A673 (cell line): ENCODE results near the gene ZNF334. TPM values are rescaled to one million over a fixed set of nuclear protein-coding genes. Genes with fewer than 3 reads are reported as not detected.

Experiments used
- BruUV-seq: library from RNA; stranded (reverse); fragments of 400-500 nt; replicated peaks from 2 replicates; lab custom pipeline; 2021; lab: Mats Ljungman, UMichigan
- CTCF ChIA-PET: fragments of 300-600 bp; sonication (Branson Sonifier 250); formaldehyde crosslinking; loops from one replicate; lab custom pipeline; 2022; ENCODE audit warnings: antibody characterized with exemption; lab: Charles Lee
- POLR2A ChIA-PET: fragments of 300-600 bp; sonication (Branson Sonifier 250); formaldehyde crosslinking; loops from one replicate; lab custom pipeline; 2022; ENCODE audit warnings: antibody characterized with exemption; ENCODE audit not compliant: low non-redundant PET; lab: Charles Lee
- DNase-seq: peaks from one replicate; pipeline ENCODE4 v3.0.0-alpha.2; 2015; ENCODE audit warnings: low spot score
- H3K27ac ChIP-seq: fragments of 200-600 bp; sonication (generic); 2 replicates; pipeline ENCODE4 v1.5.1; 2016; ENCODE audit warnings: mixed run types, low read depth, mild to moderate bottlenecking, mixed read lengths, antibody characterized with exemption, low read length; ENCODE audit not compliant: poor library complexity, severe bottlenecking
- H3K27me3 ChIP-seq: fragments of 200-600 bp; sonication (generic); replicated peaks from 2 replicates; pipeline ENCODE4 v1.6.1; 2017; ENCODE audit warnings: mixed run types, low read depth, mild to moderate bottlenecking, mixed read lengths, antibody characterized with exemption, low read length; ENCODE audit not compliant: insufficient read depth, poor library complexity
- H3K36me3 ChIP-seq: fragments of 200-600 bp; sonication (generic); 2 replicates; pipeline ENCODE4 v1.6.1; 2016; ENCODE audit warnings: mixed run types, mild to moderate bottlenecking, mixed read lengths, antibody characterized with exemption, low read length; ENCODE audit not compliant: insufficient read depth, poor library complexity, severe bottlenecking
- H3K4me1 ChIP-seq: fragments of 200-600 bp; sonication (generic); 2 replicates; pipeline ENCODE4 v1.6.1; 2017; ENCODE audit warnings: mixed run types, mild to moderate bottlenecking, mixed read lengths, antibody characterized with exemption, low read length; ENCODE audit not compliant: insufficient read depth, poor library complexity, severe bottlenecking
- H3K4me3 ChIP-seq: fragments of 200-600 bp; sonication (generic); 2 replicates; pipeline ENCODE4 v1.5.1; 2016; ENCODE audit warnings: low read depth, mixed run types, mild to moderate bottlenecking, mixed read lengths, low read length; ENCODE audit not compliant: poor library complexity, severe bottlenecking
- H3K9me3 ChIP-seq: fragments of 200-600 bp; sonication (generic); 2 replicates; pipeline ENCODE4 v1.6.1; 2016; ENCODE audit warnings: mixed run types, low read depth, mild to moderate bottlenecking, mixed read lengths, antibody characterized with exemption, low read length; ENCODE audit not compliant: poor library complexity, severe bottlenecking
- CTCF ChIP-seq: fragments of 300-800, 200-600 bp; sonication (generic); conservative IDR thresholded peaks from 2 replicates; pipeline ENCODE4 v1.5.1; 2017; ENCODE audit warnings: low read depth, mild to moderate bottlenecking, antibody characterized with exemption, low read length, moderate library complexity, mixed read lengths
- EZH2 ChIP-seq: fragments of 200-600 bp; sonication (generic); IDR thresholded peaks from 2 replicates; pipeline ENCODE4 v1.6.1; 2017; ENCODE audit warnings: borderline replicate concordance, low read depth, mild to moderate bottlenecking, mixed read lengths, antibody characterized with exemption, low read length; ENCODE audit not compliant: poor library complexity, severe bottlenecking
- intact Hi-C: fragments of 100-400 bp; cut with micrococcal nuclease; formaldehyde crosslinking; loops from one replicate; pipeline ENCODE4 v1.10.0; 2022; ENCODE audit not compliant: unreplicated experiment
- total RNA-seq: library from RNA; stranded (reverse); gene quantifications from 2 replicates; pipeline ENCODE4 v1.2.3, GENCODE V29; 2021

ZNF334 gene
- total RNA-seq, 1 experiment from 2014 or later = 4.5 TPM

GRCh38 chr20:46539113-46539512 is 25.8 kb upstream of the ZNF334 start:
- Histone ChIP-seq H3K9me3 (no peaks in the 10 kb centered on the region), H3K36me3 (no peaks in the 10 kb centered on the region), H3K27me3 (peaks cover 70% of the 10 kb centered on the region), H3K4me1 (no peaks in the 10 kb centered on the region), H3K4me3 (no peak overlapping the region), H3K27ac (no peak overlapping the region)
- BruUV-seq = no TSS peak
- ChIA-PET POLR2A (no interaction called here), CTCF (no interaction called here)
- intact Hi-C loops = no loop called here
- DNase-seq = no peak
- 0 out of 2 replicates have a peak, but pooled peaks have one; percentile 15 for TF ChIP-seq CTCF
- no peak for TF ChIP-seq EZH2

GRCh38 chr20:46530640-46531039 is 17.3 kb upstream of the ZNF334 start:
- no TSS peak for BruUV-seq
- H3K27ac ChIP-seq = no peak overlapping the region
- peaks cover 8% of the 10 kb centered on the region for H3K27me3 ChIP-seq
- H3K9me3 ChIP-seq = no peaks in the 10 kb centered on the region
- intact Hi-C loops = no loop called here
- no peak for TF ChIP-seq EZH2
- no peak for TF ChIP-seq CTCF
- no peaks in the 10 kb centered on the region for H3K36me3 ChIP-seq
- no peak overlapping the region for H3K4me3 ChIP-seq
- ChIA-PET CTCF (no interaction called here), POLR2A (no interaction called here)
- DNase-seq = no peak
- H3K4me1 ChIP-seq = no peaks in the 10 kb centered on the region

GRCh38 chr20:46523696-46524328 is 10.5 kb upstream of the ZNF334 start:
- intact Hi-C loops = no loop called here
- ChIA-PET CTCF (interaction anchor here (0.5 kb wide), 1 partner anchor 501 kb away, joined by 5 read pairs; no protein-coding TSS in a partner anchor), POLR2A (no interaction called here)
- TF ChIP-seq CTCF (no peak), EZH2 (no peak)
- Histone ChIP-seq H3K9me3 (no peaks in the 10 kb centered on the region), H3K4me1 (no peaks in the 10 kb centered on the region), H3K27me3 (no peaks in the 10 kb centered on the region), H3K27ac (no peak overlapping the region), H3K4me3 (no peak overlapping the region), H3K36me3 (no peaks in the 10 kb centered on the region)
- BruUV-seq = no TSS peak
- DNase-seq = peak; percentile 23
